Upper lobe of left lung (tissue), 4 donors: ENCODE data around the gene SLC26A2.

ENCODE experiments used
- CTCF ChIP-seq, 6 experiments: fragments of 450-650 bp in 4 of 6; fragments of 200-600 bp in 2 of 6; sonication (generic) in 2 of 6; IDR thresholded peaks; one replicate each; pipeline ENCODE4 v1.5.1; 2016 to 2019; ENCODE audit warnings: antibody characterized with exemption in 6 of 6
- EP300 ChIP-seq, 4 donors: sonication (generic); formaldehyde crosslinking; IDR thresholded peaks; one replicate each; pipeline ENCODE4 v1.5.1; 2017; ENCODE audit warnings: antibody characterized with exemption in 4 of 4, control low read depth in 2 of 4
- POLR2AphosphoS5 ChIP-seq, 2 donors: sonication (generic); formaldehyde crosslinking; IDR thresholded peaks; one replicate each; pipeline ENCODE4 v1.5.1; 2017; ENCODE audit warnings: antibody characterized with exemption in 2 of 2

- TF ChIP-seq EP300 (IDR thresholded peaks at IDR 0.05) (no peak), POLR2AphosphoS5 (IDR thresholded peaks at IDR 0.05) (no peak), CTCF (IDR thresholded peaks at IDR 0.05) (no peak)
Measured at GRCh38 chr5:150000990-150001659, 40.6 kb downstream of the SLC26A2 start.
